H9 (cell line): Measurements from ENCODE around the gene MED10. TPM values are rescaled to one million over a fixed set of nuclear protein-coding genes. Genes with fewer than 3 reads are reported as not detected.

ENCODE experiments used
- DNase-seq: peaks from one replicate; pipeline ENCODE4 v3.0.0-alpha.2; 2017
- H2AFZ ChIP-seq: one replicate; pipeline ENCODE4 v1.6.1; 2013; ENCODE audit warnings: mild to moderate bottlenecking, low read length, control low read depth, moderate library complexity
- H2AK5ac ChIP-seq: 2 replicates; pipeline ENCODE4 v1.6.1; 2013; ENCODE audit warnings: low read length, control low read depth, mixed read lengths; ENCODE audit not compliant: insufficient read length
- H2BK120ac ChIP-seq: one replicate; pipeline ENCODE4 v1.6.1; 2013; ENCODE audit warnings: low read depth, mild to moderate bottlenecking, low read length, control low read depth, inconsistent platforms; ENCODE audit not compliant: poor library complexity, severe bottlenecking
- H2BK12ac ChIP-seq: 2 replicates; pipeline ENCODE4 v1.6.1; 2013; ENCODE audit warnings: low read length, control low read depth, mixed read lengths, low read depth; ENCODE audit not compliant: insufficient read length
- H2BK15ac ChIP-seq: 2 replicates; pipeline ENCODE4 v1.6.1; 2013; ENCODE audit warnings: low read depth, low read length, control low read depth
- H2BK20ac ChIP-seq: one replicate; pipeline ENCODE4 v1.6.1; 2013; ENCODE audit warnings: low read depth, mild to moderate bottlenecking, low read length, control low read depth, inconsistent platforms; ENCODE audit not compliant: poor library complexity, severe bottlenecking
- H2BK5ac ChIP-seq: 2 replicates; pipeline ENCODE4 v1.6.1; 2013; ENCODE audit warnings: low read length, control low read depth, mixed read lengths; ENCODE audit not compliant: insufficient read length
- H3K14ac ChIP-seq: 2 replicates; pipeline ENCODE4 v1.6.1; 2013; ENCODE audit warnings: low read length, control low read depth; ENCODE audit not compliant: insufficient read depth
- H3K18ac ChIP-seq: 2 replicates; pipeline ENCODE4 v1.6.1; 2013; ENCODE audit warnings: low read depth, mild to moderate bottlenecking, mixed read lengths, low read length, control low read depth; ENCODE audit not compliant: insufficient read length
- H3K23ac ChIP-seq: 2 replicates; pipeline ENCODE4 v1.6.1; 2013; ENCODE audit warnings: low read length, control low read depth, mixed read lengths, low read depth; ENCODE audit not compliant: insufficient read length
- H3K23me2 ChIP-seq: 2 replicates; pipeline ENCODE4 v1.6.1; 2013; ENCODE audit warnings: low read depth, mild to moderate bottlenecking, mixed read lengths, low read length, control low read depth; ENCODE audit not compliant: insufficient read length, poor library complexity, severe bottlenecking
- H3K27ac ChIP-seq: 2 replicates; pipeline ENCODE4 v1.5.1; 2013; ENCODE audit warnings: low read length, control low read depth, mixed read lengths, low read depth; ENCODE audit not compliant: insufficient read length
- H3K27me3 ChIP-seq: 2 replicates; pipeline ENCODE4 v1.6.1; 2013; ENCODE audit warnings: low read length, control low read depth, inconsistent platforms; ENCODE audit not compliant: insufficient read depth
- H3K4ac ChIP-seq: 2 replicates; pipeline ENCODE4 v1.6.1; 2013; ENCODE audit warnings: low read depth, mild to moderate bottlenecking, control low read depth, inconsistent platforms, low read length, moderate library complexity
- H3K4me1 ChIP-seq: 2 replicates; pipeline ENCODE4 v1.6.1; 2013; ENCODE audit warnings: low read length, control low read depth, inconsistent platforms; ENCODE audit not compliant: insufficient read depth
- H3K4me2 ChIP-seq: 2 replicates; pipeline ENCODE4 v1.6.1; 2013; ENCODE audit warnings: low read length, control low read depth, mixed read lengths; ENCODE audit not compliant: insufficient read length, insufficient read depth
- H3K56ac ChIP-seq: 2 replicates; pipeline ENCODE4 v1.6.1; 2013; ENCODE audit warnings: low read depth, mild to moderate bottlenecking, mixed read lengths, low read length, control low read depth; ENCODE audit not compliant: insufficient read length
- H3K79me1 ChIP-seq: 2 replicates; pipeline ENCODE4 v1.6.1; 2013; ENCODE audit warnings: low read depth, mild to moderate bottlenecking, moderate library complexity, low read length, control low read depth, inconsistent platforms; ENCODE audit not compliant: insufficient read depth, poor library complexity, severe bottlenecking
- H3K79me2 ChIP-seq: 2 replicates; pipeline ENCODE4 v1.6.1; 2013; ENCODE audit warnings: low read length, control low read depth, inconsistent platforms; ENCODE audit not compliant: insufficient read depth
- H3K9ac ChIP-seq: 2 replicates; pipeline ENCODE4 v1.6.1; 2013; ENCODE audit warnings: low read length, control low read depth, mixed read lengths; ENCODE audit not compliant: insufficient read length; ENCODE audit errors: extremely low read depth
- H3K9me3 ChIP-seq: one replicate; pipeline ENCODE4 v1.6.1; 2013; ENCODE audit warnings: low read depth, low read length, inconsistent platforms; ENCODE audit not compliant: control insufficient read depth
- H3T11ph ChIP-seq: one replicate; pipeline ENCODE4 v1.6.1; 2013; ENCODE audit warnings: mild to moderate bottlenecking, low read length, control low read depth, inconsistent platforms
- H4K20me1 ChIP-seq: one replicate; pipeline ENCODE4 v1.6.1; 2013; ENCODE audit not compliant: control insufficient read depth, insufficient read length, insufficient read depth
- H4K5ac ChIP-seq: 2 replicates; pipeline ENCODE4 v1.6.1; 2013; ENCODE audit warnings: low read depth, mild to moderate bottlenecking, mixed read lengths, low read length, control low read depth; ENCODE audit not compliant: insufficient read length
- H4K8ac ChIP-seq: replicated peaks from 2 replicates; pipeline ENCODE4 v1.6.1; 2013; ENCODE audit warnings: low read length, control low read depth, mixed read lengths, low read depth; ENCODE audit not compliant: insufficient read length
- H4K91ac ChIP-seq: 2 replicates; pipeline ENCODE4 v1.6.1; 2013; ENCODE audit warnings: low read depth, mild to moderate bottlenecking, moderate library complexity, mixed read lengths, low read length, control low read depth; ENCODE audit not compliant: insufficient read length
- H3K27ac Mint-ChIP-seq, 3 experiments: 2 replicates in 2 of 3; 3 replicates in 1 of 3; pipeline ENCODE4 v1.8.0; 2020 to 2021; ENCODE audit warnings: mixed read lengths in 3 of 3, mild to moderate bottlenecking in 1 of 3, moderate library complexity in 1 of 3
- H3K27me3 Mint-ChIP-seq: 2 replicates; pipeline ENCODE4 v1.8.0; 2021; ENCODE audit warnings: low read depth, mild to moderate bottlenecking, moderate library complexity, mixed read lengths
- H3K36me3 Mint-ChIP-seq, 3 experiments: 2 replicates in 2 of 3; 3 replicates in 1 of 3; pipeline ENCODE4 v1.8.0; 2020 to 2021; ENCODE audit warnings: low read depth in 3 of 3, mixed read lengths in 3 of 3; ENCODE audit not compliant: insufficient read depth in 1 of 3
- H3K4me1 Mint-ChIP-seq, 2 experiments: 2 replicates each; pipeline ENCODE4 v1.8.0; 2020; ENCODE audit warnings: mixed read lengths in 2 of 2
- H3K4me3 Mint-ChIP-seq, 2 experiments: 2 replicates in 1 of 2; 3 replicates in 1 of 2; pipeline ENCODE4 v1.8.0; 2020 to 2021; ENCODE audit warnings: mild to moderate bottlenecking in 2 of 2, mixed read lengths in 2 of 2, moderate library complexity in 1 of 2
- H3K9me3 Mint-ChIP-seq, 2 experiments: 2 replicates in 1 of 2; 3 replicates in 1 of 2; pipeline ENCODE4 v1.8.0; 2020; ENCODE audit warnings: mild to moderate bottlenecking in 2 of 2, mixed read lengths in 2 of 2, moderate library complexity in 1 of 2
- total RNA-seq: library from RNA; stranded (reverse); gene quantifications from 2 replicates; pipeline ENCODE4 v1.2.1, GENCODE V29; 2021
- TF ChIP-seq, protein P1 (sequence below): fragments of 200-600 bp; sonication (generic); conservative IDR thresholded peaks from 3 replicates; pipeline ENCODE4 v1.8.0; 2021; ENCODE audit warnings: antibody characterized with exemption, mild to moderate bottlenecking

Gene MED10
- total RNA-seq, 1 experiment from 2014 or later, result 35.3 TPM

DNA sequence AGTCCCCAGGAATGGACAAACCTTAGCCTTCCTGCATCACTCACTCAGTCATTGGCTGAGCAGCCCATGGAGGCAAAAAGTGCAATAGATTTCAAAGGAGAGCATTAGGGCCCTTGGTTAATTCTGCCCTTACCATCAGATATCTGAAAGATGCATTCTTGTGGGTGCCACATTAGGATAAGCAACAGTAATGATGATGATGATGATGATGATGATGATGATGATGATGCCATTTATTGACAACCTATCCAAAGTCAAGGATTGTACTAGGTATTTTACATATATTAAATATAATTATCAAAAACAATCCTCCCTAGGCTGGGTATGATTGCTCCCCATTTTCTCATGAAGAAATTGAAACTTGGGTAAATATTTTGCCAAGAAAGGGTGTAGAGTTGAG, 9.6 kb upstream of the MED10 start:
- H4K20me1 ChIP-seq, result no peaks in the 10 kb centered on the region
- H3K79me1 ChIP-seq, result no peaks in the 10 kb centered on the region
- H3T11ph ChIP-seq, result no peak overlapping the region
- no peak overlapping the region for H4K91ac ChIP-seq
- no peaks in the 10 kb centered on the region for H3K79me2 ChIP-seq
- no peaks in the 10 kb centered on the region for H3K9me3 ChIP-seq
- H3K9ac ChIP-seq, result no peak overlapping the region
- H3K27ac Mint-ChIP-seq, result no peak overlapping the region
- no peak overlapping the region for H2BK120ac ChIP-seq
- H2BK12ac ChIP-seq, result no peak overlapping the region
- H2BK20ac ChIP-seq, result no peak overlapping the region
- 0 out of 5 replicates have a peak, but pooled peaks cover 0 to 2% of the 10 kb centered on the region in 2 experiments for H3K9me3 Mint-ChIP-seq
- H3K4me3 Mint-ChIP-seq, result no peak overlapping the region
- no peak overlapping the region for H2BK5ac ChIP-seq
- DNase-seq, result no peak
- H3K27me3 ChIP-seq, result no peaks in the 10 kb centered on the region
- H4K8ac ChIP-seq, result no peak overlapping the region
- peaks cover 18% of the 10 kb centered on the region for H3K27me3 Mint-ChIP-seq
- no peaks in the 10 kb centered on the region for H3K36me3 Mint-ChIP-seq
- no peaks in the 10 kb centered on the region for H3K23me2 ChIP-seq
- no peaks in the 10 kb centered on the region; the same call in 1 of the 2 replicates for H3K4me1 ChIP-seq
- no peak overlapping the region for H3K56ac ChIP-seq
- H3K18ac ChIP-seq, result no peak overlapping the region
- H2BK15ac ChIP-seq, result no peak overlapping the region
- H4K5ac ChIP-seq, result no peak overlapping the region
- TF ChIP-seq, protein P1, sequence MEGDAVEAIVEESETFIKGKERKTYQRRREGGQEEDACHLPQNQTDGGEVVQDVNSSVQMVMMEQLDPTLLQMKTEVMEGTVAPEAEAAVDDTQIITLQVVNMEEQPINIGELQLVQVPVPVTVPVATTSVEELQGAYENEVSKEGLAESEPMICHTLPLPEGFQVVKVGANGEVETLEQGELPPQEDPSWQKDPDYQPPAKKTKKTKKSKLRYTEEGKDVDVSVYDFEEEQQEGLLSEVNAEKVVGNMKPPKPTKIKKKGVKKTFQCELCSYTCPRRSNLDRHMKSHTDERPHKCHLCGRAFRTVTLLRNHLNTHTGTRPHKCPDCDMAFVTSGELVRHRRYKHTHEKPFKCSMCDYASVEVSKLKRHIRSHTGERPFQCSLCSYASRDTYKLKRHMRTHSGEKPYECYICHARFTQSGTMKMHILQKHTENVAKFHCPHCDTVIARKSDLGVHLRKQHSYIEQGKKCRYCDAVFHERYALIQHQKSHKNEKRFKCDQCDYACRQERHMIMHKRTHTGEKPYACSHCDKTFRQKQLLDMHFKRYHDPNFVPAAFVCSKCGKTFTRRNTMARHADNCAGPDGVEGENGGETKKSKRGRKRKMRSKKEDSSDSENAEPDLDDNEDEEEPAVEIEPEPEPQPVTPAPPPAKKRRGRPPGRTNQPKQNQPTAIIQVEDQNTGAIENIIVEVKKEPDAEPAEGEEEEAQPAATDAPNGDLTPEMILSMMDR, result no peak
- H3K14ac ChIP-seq, result no peak overlapping the region
- H2AK5ac ChIP-seq, result no peak overlapping the region
- no peak overlapping the region for H3K4me2 ChIP-seq
- no peak overlapping the region for H2AFZ ChIP-seq
- H3K4me1 Mint-ChIP-seq, result peaks cover 7 to 11% of the 10 kb centered on the region in 2 experiments
- H3K27ac ChIP-seq, result no peak overlapping the region
- H3K23ac ChIP-seq, result no peak overlapping the region
- H3K4ac ChIP-seq, result no peak overlapping the region
